PFSK-1 (cell line): Measurements from ENCODE around the gene CPAMD8.

Experiments
- FOXP2 ChIP-seq: optimal IDR thresholded peaks from 2 replicates; pipeline ENCODE3; 2011; ENCODE audit warnings: borderline replicate concordance, control low read depth, inconsistent platforms; ENCODE audit not compliant: insufficient read depth; ENCODE audit errors: extremely low read length, extremely low read depth
- POLR2AphosphoS5 ChIP-seq: IDR thresholded peaks from 2 replicates; pipeline ENCODE4 v1.6.1; 2012; ENCODE audit warnings: low read depth, mild to moderate bottlenecking, control low read depth, low read length, moderate library complexity

DNA sequence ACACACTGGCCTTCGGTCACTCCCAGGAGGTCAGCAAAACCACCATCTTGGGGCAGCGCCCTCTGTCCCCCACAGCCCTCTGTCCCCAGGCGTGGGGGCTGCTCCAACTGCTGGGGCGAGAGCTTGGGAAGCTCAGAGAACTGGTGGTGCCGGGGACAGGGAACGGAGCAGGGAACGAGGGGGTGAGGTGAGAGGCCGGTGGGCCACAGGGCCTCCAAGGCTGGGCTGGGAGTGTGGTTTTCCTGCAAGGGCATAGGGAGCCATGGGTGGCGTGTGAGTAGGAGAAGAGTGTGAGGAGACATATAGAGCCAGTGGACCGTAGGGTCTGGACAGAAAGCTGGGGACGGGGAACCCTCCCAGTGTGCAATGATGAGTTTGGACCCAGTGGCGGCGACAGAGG lies 103.7 kb downstream of the CPAMD8 start:
- no peak for TF ChIP-seq POLR2AphosphoS5
- TF ChIP-seq FOXP2 = no peak
